GM12872 (cell line): Measurements from ENCODE around the gene NEDD4L.

Experiments
- CTCF ChIP-seq: IDR thresholded peaks from 3 replicates; pipeline ENCODE4 v1.5.1; 2011; ENCODE audit warnings: low read depth, mild to moderate bottlenecking, low read length, moderate library complexity; ENCODE audit not compliant: insufficient read depth

NEDD4L gene

GRCh38 chr18:58056852-58057251 lies 12.8 kb downstream of the NEDD4L start:
- TF ChIP-seq CTCF, result no peak

GRCh38 chr18:58057291-58057965 lies 13.4 kb downstream of the NEDD4L start:
- TF ChIP-seq CTCF, result no peak

- TF ChIP-seq CTCF, result no peak
These were observed 14.7 kb downstream of the NEDD4L start for GRCh38 chr18:58058720-58059119.

- no peak for TF ChIP-seq CTCF
These were observed 16.2 kb downstream of the NEDD4L start for GRCh38 chr18:58060254-58060653.

- TF ChIP-seq CTCF, result no peak
These were observed 17.3 kb downstream of the NEDD4L start for GRCh38 chr18:58061349-58061748.

- TF ChIP-seq CTCF, result no peak
These were observed 20.5 kb downstream of the NEDD4L start for GRCh38 chr18:58064406-58064998.

GRCh38 chr18:58065956-58066355 lies 21.9 kb downstream of the NEDD4L start:
- TF ChIP-seq CTCF, result no peak
